Keratinocyte (primary cell): ENCODE data around the gene IPPK. TPM values are rescaled to one million over a fixed set of nuclear protein-coding genes. Genes with fewer than 3 reads are reported as not detected.

ENCODE experiments used
- DNase-seq: peaks from one replicate; pipeline ENCODE4 v3.0.0-alpha.2; 2011; ENCODE audit warnings: low read depth, missing footprints, low spot score
- FAIRE-seq: peaks from 2 replicates; lab custom pipeline; 2011; peaks lifted over from hg19 to GRCh38; lab: Jason Lieb, UNC
- H2AFZ ChIP-seq: 2 replicates; pipeline ENCODE4 v1.6.0; 2012; ENCODE audit warnings: low read length, control low read depth, inconsistent platforms; ENCODE audit not compliant: control insufficient read depth
- H3K27ac ChIP-seq: 2 replicates; pipeline ENCODE4 v1.5.1; 2011; ENCODE audit warnings: low read length; ENCODE audit not compliant: control insufficient read depth, insufficient read depth
- H3K27me3 ChIP-seq: 3 replicates; pipeline ENCODE4 v1.6.0; 2011; ENCODE audit warnings: low read length; ENCODE audit not compliant: control insufficient read depth, insufficient read depth; ENCODE audit errors: extremely low read depth
- H3K36me3 ChIP-seq, 2 experiments: 2 replicates in 1 of 2; 3 replicates in 1 of 2; pipeline ENCODE4 v1.5.1; 2011; ENCODE audit warnings: low read length in 2 of 2, mild to moderate bottlenecking in 1 of 2; ENCODE audit not compliant: control insufficient read depth in 2 of 2, insufficient read depth in 2 of 2; ENCODE audit errors: extremely low read depth in 1 of 2
- H3K4me1 ChIP-seq: 3 replicates; pipeline ENCODE4 v1.5.1; 2011; ENCODE audit warnings: low read length; ENCODE audit not compliant: control insufficient read depth, insufficient read depth; ENCODE audit errors: extremely low read depth
- H3K4me2 ChIP-seq: 3 replicates; pipeline ENCODE4 v1.6.0; 2011; ENCODE audit warnings: low read depth, low read length; ENCODE audit not compliant: control insufficient read depth, insufficient read depth; ENCODE audit errors: extremely low read depth
- H3K4me3 ChIP-seq, 3 experiments: fragments of 200-600 bp in 1 of 3; sonication (generic) in 1 of 3; 2 replicates in 2 of 3; 3 replicates in 1 of 3; pipeline ENCODE4 v1.5.1; 2011 to 2016; ENCODE audit warnings: low read length in 3 of 3, mild to moderate bottlenecking in 3 of 3, control low read depth in 2 of 3, inconsistent platforms in 1 of 3, low read depth in 1 of 3, mixed read lengths in 1 of 3, mixed run types in 1 of 3, moderate library complexity in 1 of 3; ENCODE audit not compliant: control insufficient read depth in 2 of 3, insufficient read depth in 2 of 3; ENCODE audit errors: extremely low read depth in 1 of 3
- H3K79me2 ChIP-seq: 2 replicates; pipeline ENCODE4 v1.6.0; 2012; ENCODE audit warnings: low read length; ENCODE audit not compliant: control insufficient read depth, insufficient read depth
- H3K9ac ChIP-seq: 3 replicates; pipeline ENCODE4 v1.6.0; 2011; ENCODE audit warnings: low read length; ENCODE audit not compliant: control insufficient read depth, insufficient read depth; ENCODE audit errors: extremely low read depth
- H3K9me1 ChIP-seq: 3 replicates; pipeline ENCODE4 v1.6.0; 2011; ENCODE audit warnings: low read length; ENCODE audit not compliant: control insufficient read depth, insufficient read depth; ENCODE audit errors: extremely low read depth
- H3K9me3 ChIP-seq: 2 replicates; pipeline ENCODE4 v1.5.1; 2012; ENCODE audit warnings: low read depth, low read length; ENCODE audit not compliant: control insufficient read depth
- H4K20me1 ChIP-seq: 3 replicates; pipeline ENCODE4 v1.6.0; 2011; ENCODE audit warnings: low read length; ENCODE audit not compliant: control insufficient read depth, insufficient read depth; ENCODE audit errors: extremely low read depth
- EZH2 ChIP-seq: IDR thresholded peaks from one replicate; pipeline ENCODE4 v1.6.1; 2012; ENCODE audit warnings: inconsistent platforms, mild to moderate bottlenecking, low read length, moderate library complexity
- dilution Hi-C: fragments of 300-500 bp; cut with MboI; formaldehyde crosslinking; loops from one replicate; pipeline ENCODE4 v1.7.0; 2020; ENCODE audit warnings: low sequenced_read_pairs; ENCODE audit not compliant: extremely low pct_ligation_motif_present
- polyA plus RNA-seq, 5 experiments: library from polyadenylated mRNA; depleted of rRNA in 3 of 5; stranded (reverse) in 3 of 5; stranded (forward) in 1 of 5; unstranded in 1 of 5; fragments of >200 nt; gene quantifications; 1 replicate in 1 of 5; 2 replicates in 3 of 5; 3 replicates in 1 of 5; pipeline versions ENCODE4 v1.2.1 to v1.2.3, GENCODE V29; 2011 to 2012; ENCODE audit warnings: missing spikeins in 2 of 5, low read depth in 1 of 5, low replicate concordance in 1 of 5
- TF ChIP-seq, protein P1 (sequence below), 3 experiments: IDR thresholded peaks in 1 of 3; conservative IDR thresholded peaks in 1 of 3; optimal IDR thresholded peaks in 1 of 3; 2 replicates in 2 of 3; 3 replicates in 1 of 3; pipeline versions ENCODE3 to v1.5.1; 2011; ENCODE audit warnings: low read length in 3 of 3, mild to moderate bottlenecking in 3 of 3, moderate library complexity in 2 of 3, control low read depth in 1 of 3, inconsistent platforms in 1 of 3; ENCODE audit not compliant: insufficient read depth in 2 of 3; ENCODE audit errors: extremely low read depth in 1 of 3

Gene IPPK
- polyA plus RNA-seq, 1 donor (not counting 4 experiments of a cell fraction or from before 2014, with no cell fraction given): 32.4 TPM

DNA sequence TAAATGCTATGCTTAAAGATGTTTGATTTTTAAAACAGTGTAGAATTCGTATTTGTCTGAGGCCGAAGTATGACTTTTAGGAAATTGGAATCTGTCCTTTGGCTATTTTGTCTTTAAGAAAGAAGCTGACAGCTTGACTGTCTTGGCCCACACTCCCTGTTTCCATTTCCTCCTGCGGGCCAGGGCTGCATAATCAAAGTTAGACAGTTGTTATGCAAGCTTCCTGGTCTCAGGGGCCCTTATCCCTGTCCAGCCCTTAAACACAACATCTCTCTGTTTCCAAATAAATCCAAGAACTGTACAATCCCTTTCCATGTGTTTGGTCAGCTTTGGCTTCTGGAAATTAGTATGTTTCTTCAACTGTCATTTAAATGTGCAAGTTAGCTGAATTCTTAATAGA is 79.6 kb downstream of the IPPK start:
- H3K9me3 ChIP-seq: no peaks in the 10 kb centered on the region
- no peak for FAIRE-seq
- no peak for TF ChIP-seq EZH2
- TF ChIP-seq, protein P1, sequence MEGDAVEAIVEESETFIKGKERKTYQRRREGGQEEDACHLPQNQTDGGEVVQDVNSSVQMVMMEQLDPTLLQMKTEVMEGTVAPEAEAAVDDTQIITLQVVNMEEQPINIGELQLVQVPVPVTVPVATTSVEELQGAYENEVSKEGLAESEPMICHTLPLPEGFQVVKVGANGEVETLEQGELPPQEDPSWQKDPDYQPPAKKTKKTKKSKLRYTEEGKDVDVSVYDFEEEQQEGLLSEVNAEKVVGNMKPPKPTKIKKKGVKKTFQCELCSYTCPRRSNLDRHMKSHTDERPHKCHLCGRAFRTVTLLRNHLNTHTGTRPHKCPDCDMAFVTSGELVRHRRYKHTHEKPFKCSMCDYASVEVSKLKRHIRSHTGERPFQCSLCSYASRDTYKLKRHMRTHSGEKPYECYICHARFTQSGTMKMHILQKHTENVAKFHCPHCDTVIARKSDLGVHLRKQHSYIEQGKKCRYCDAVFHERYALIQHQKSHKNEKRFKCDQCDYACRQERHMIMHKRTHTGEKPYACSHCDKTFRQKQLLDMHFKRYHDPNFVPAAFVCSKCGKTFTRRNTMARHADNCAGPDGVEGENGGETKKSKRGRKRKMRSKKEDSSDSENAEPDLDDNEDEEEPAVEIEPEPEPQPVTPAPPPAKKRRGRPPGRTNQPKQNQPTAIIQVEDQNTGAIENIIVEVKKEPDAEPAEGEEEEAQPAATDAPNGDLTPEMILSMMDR (optimal IDR thresholded peaks at IDR 0.05 in 1 of 3, IDR thresholded peaks at IDR 0.05 in 1 of 3, conservative IDR thresholded peaks at IDR 0.05 in 1 of 3; ENCODE audit: extremely low read depth in 1 of 3, insufficient read depth in 2 of 3, low read length in 3 of 3): no peak
- H3K27me3 ChIP-seq: no peaks in the 10 kb centered on the region
- DNase-seq: no peak
- dilution Hi-C loops: no loop called here
- no peaks in the 10 kb centered on the region for H3K9me1 ChIP-seq
- no peak overlapping the region for H3K27ac ChIP-seq
- no peak overlapping the region for H3K4me3 ChIP-seq
- H2AFZ ChIP-seq: no peak overlapping the region
- H3K4me1 ChIP-seq: no peaks in the 10 kb centered on the region
- no peaks in the 10 kb centered on the region for H3K36me3 ChIP-seq
- H3K4me2 ChIP-seq: no peak overlapping the region
- no peak overlapping the region for H3K9ac ChIP-seq
- H3K79me2 ChIP-seq: no peaks in the 10 kb centered on the region
- no peaks in the 10 kb centered on the region for H4K20me1 ChIP-seq

DNA sequence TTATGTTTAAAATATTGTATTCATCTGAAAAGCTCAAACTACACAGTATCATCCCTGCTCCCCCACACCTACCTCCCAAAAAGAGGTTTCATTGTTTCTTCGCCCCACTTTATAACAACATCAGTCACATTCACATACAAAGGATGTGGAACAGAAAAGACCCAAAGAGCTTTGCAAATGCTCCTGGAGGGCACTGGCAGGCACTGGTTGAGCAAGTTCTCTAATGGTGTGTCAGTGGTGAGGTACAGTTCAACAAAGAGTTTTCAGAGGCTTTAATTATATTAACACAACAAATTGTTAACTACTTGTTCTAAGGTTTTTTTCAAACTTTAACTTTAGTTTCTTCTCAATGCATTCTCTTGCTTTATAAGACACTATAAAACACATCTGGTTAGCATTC is 80.0 kb downstream of the IPPK start:
- dilution Hi-C loops: no loop called here
- Histone ChIP-seq H4K20me1 (no peaks in the 10 kb centered on the region), H3K27me3 (no peaks in the 10 kb centered on the region), H3K36me3 (no peaks in the 10 kb centered on the region), H3K4me2 (no peak overlapping the region), H3K27ac (no peak overlapping the region), H3K79me2 (no peaks in the 10 kb centered on the region), H3K4me3 (no peak overlapping the region), H2AFZ (no peak overlapping the region), H3K9ac (no peak overlapping the region), H3K9me1 (no peaks in the 10 kb centered on the region), H3K4me1 (no peaks in the 10 kb centered on the region), H3K9me3 (no peaks in the 10 kb centered on the region)
- FAIRE-seq: no peak
- TF ChIP-seq EZH2: no peak
- TF ChIP-seq, protein P1 (optimal IDR thresholded peaks at IDR 0.05 in 1 of 3, IDR thresholded peaks at IDR 0.05 in 1 of 3, conservative IDR thresholded peaks at IDR 0.05 in 1 of 3; ENCODE audit: extremely low read depth in 1 of 3, insufficient read depth in 2 of 3, low read length in 3 of 3): no peak
- no peak for DNase-seq
